ENCODE measurements around the gene ABCB9.

ABCB9 gene

GRCh38 chr12:122989874-122990419 lies 23.7 kb upstream of the ABCB9 start:
- Histone ChIP-seq H3K9me3 (no peaks in the 10 kb centered on the region), H3K4me3 (ENCODE audit: low read depth in 1 of 2, low read length in 1 of 2) (no peak overlapping the region), H3K36me3 (no peaks in the 10 kb centered on the region), H3K27me3 (no peaks in the 10 kb centered on the region), H3K27ac (no peak overlapping the region), H3K4me1 (ENCODE audit: control insufficient read depth in 1 of 2, insufficient read depth in 1 of 2, low read depth in 1 of 2, low read length in 1 of 2) (peaks cover 0 to 5% of the 10 kb centered on the region in 2 experiments)
- TF ChIP-seq, protein P1, sequence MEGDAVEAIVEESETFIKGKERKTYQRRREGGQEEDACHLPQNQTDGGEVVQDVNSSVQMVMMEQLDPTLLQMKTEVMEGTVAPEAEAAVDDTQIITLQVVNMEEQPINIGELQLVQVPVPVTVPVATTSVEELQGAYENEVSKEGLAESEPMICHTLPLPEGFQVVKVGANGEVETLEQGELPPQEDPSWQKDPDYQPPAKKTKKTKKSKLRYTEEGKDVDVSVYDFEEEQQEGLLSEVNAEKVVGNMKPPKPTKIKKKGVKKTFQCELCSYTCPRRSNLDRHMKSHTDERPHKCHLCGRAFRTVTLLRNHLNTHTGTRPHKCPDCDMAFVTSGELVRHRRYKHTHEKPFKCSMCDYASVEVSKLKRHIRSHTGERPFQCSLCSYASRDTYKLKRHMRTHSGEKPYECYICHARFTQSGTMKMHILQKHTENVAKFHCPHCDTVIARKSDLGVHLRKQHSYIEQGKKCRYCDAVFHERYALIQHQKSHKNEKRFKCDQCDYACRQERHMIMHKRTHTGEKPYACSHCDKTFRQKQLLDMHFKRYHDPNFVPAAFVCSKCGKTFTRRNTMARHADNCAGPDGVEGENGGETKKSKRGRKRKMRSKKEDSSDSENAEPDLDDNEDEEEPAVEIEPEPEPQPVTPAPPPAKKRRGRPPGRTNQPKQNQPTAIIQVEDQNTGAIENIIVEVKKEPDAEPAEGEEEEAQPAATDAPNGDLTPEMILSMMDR (IDR thresholded peaks at IDR 0.05): no peak

DNA sequence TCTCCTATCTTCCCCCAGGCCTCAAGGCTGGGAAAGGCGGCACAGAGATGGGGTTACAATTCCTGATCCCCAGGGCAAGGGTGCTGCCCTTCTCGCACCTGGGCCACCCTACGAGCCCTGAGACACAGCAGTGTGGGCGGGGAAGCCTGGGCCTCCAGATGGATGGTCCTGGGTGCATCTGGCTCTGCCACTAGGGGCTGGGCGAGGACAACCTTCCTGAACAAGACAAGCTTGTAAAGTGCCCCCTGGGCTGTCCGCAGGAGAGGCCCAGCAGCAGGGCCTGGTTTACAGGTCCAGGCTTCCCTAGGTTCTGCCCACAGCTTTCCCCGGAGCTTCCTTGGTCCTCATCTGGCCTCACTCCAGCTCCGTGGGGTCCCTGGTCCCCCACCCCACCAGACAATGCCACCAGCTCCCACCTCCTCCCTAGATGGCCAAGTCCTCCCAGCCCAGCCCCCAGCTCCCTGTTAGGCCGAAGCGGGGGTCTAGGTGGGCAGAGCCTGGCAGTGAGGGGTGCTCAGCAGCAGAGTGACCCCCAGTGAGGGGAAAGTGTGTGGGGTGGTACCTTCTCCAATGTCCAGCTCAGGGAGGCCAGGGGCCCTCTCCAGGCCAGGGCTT lies 23.1 kb upstream of the ABCB9 start:
- H3K4me3 ChIP-seq (ENCODE audit: low read depth in 1 of 2, low read length in 1 of 2): no peak overlapping the region
- H3K36me3 ChIP-seq: no peaks in the 10 kb centered on the region
- H3K9me3 ChIP-seq: no peaks in the 10 kb centered on the region
- TF ChIP-seq, protein P1 (IDR thresholded peaks at IDR 0.05): no peak
- H3K27ac ChIP-seq: no peak overlapping the region
- no peaks in the 10 kb centered on the region for H3K27me3 ChIP-seq
- H3K4me1 ChIP-seq (ENCODE audit: control insufficient read depth in 1 of 2, insufficient read depth in 1 of 2, low read depth in 1 of 2, low read length in 1 of 2): peaks cover 6 to 11% of the 10 kb centered on the region in 2 experiments

DNA sequence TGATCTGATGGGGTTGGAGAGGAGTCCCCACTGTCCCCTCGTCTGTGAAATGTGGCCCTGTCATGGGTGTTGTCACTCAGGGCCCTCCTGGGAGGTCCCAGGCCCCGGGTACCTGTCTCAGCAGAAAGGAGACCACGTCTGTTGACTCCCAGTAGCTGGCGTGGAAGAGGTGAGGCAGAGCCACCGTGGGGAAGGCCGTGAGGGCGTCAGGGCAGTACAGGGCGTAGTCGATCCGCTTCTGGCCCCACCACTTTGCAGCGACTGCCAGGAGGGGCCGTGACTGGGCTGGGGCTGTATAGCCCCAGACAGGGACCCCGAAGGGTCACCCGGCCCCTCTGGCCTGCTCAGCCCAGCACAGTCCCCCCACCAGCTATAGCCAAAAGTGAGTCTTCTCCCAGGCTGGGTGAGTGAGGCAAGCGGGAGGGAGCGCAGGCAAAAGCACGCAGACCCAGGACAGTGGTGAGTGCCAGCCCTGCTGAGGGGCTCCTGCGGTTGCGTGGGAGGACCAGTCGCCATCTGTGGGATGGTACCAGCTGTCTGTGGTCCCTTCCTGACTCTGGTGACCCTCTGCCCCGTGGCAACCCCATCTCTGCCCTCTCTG lies 22.4 kb upstream of the ABCB9 start:
- H3K9me3 ChIP-seq: no peaks in the 10 kb centered on the region
- no peak overlapping the region for H3K27ac ChIP-seq
- TF ChIP-seq, protein P1 (IDR thresholded peaks at IDR 0.05): no peak
- H3K27me3 ChIP-seq: no peaks in the 10 kb centered on the region
- H3K36me3 ChIP-seq: no peaks in the 10 kb centered on the region
- peaks cover 12 to 18% of the 10 kb centered on the region in 2 experiments for H3K4me1 ChIP-seq (ENCODE audit: control insufficient read depth in 1 of 2, insufficient read depth in 1 of 2, low read depth in 1 of 2, low read length in 1 of 2)
- H3K4me3 ChIP-seq (ENCODE audit: low read depth in 1 of 2, low read length in 1 of 2): no peak overlapping the region

DNA sequence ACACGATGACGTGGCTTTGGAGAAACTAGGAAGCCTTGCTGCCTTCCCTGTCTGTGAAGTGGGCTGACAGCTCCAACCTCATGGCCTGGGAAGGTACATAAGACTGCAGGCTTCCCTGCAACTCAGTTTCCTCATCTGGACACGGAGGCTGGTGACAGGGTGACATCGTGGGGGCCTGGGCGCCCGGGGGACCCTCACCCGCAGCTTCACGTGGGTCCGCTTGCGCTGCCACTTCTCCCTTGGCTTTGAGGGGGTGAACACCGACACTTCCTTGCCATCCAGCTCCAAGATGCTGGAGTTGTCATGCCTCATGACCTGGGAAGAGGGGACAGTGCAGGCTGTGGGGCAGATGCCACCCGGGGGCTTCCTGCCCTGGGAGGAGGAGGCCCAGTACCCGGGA lies 21.8 kb upstream of the ABCB9 start:
- H3K9me3 ChIP-seq: no peaks in the 10 kb centered on the region
- H3K4me1 ChIP-seq (ENCODE audit: control insufficient read depth in 1 of 2, insufficient read depth in 1 of 2, low read depth in 1 of 2, low read length in 1 of 2): peaks cover 18 to 24% of the 10 kb centered on the region in 2 experiments
- no peak overlapping the region for H3K4me3 ChIP-seq (ENCODE audit: low read depth in 1 of 2, low read length in 1 of 2)
- H3K27me3 ChIP-seq: no peaks in the 10 kb centered on the region
- H3K36me3 ChIP-seq: peaks cover 5% of the 10 kb centered on the region
- H3K27ac ChIP-seq: no peak overlapping the region
- TF ChIP-seq, protein P1 (IDR thresholded peaks at IDR 0.05): no peak

DNA sequence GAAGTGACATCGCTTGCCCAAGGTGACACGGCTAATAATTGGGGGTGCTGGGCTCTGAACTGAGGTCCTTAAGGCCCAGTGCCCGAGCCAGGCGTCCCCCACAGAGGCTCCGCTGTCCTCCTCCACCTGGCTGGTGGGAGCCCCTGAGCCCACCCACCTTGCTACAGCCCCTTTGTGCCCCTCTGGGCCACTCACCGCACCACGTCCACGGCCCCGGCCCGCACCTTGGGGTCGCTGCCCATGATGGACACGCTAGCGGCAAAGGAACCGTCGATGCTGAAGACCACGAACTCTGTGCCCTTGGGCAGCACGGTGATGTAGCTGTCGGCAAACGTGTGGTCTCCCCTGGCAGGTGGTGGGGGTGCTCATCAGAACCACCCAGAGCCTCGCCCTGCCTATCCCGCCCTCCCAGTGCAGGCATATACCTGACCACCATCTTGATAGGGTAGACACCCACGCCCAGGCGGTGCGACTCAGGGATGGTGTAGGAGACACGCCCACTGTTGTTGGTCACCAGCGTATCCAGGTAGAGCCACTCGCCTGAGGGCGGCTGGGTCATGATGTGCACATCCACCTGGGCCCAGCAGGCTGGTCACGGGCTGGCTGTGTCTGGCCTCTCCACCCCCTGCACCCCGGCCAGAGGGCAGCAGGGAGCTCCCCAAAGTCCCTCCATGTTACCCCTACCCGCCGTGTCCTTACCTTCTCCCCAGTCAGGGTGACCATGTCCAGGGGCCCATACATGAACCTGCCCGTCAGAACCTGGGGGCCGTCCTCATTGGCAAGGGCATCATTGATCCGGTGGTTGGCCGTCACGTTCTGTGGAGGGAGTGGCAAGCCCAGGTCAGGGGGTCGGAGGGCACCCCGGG lies 21.1 kb upstream of the ABCB9 start:
- H3K36me3 ChIP-seq: peaks cover 12% of the 10 kb centered on the region
- H3K4me1 ChIP-seq (ENCODE audit: control insufficient read depth in 1 of 2, insufficient read depth in 1 of 2, low read depth in 1 of 2, low read length in 1 of 2): peaks cover 21 to 32% of the 10 kb centered on the region in 2 experiments
- no peak overlapping the region for H3K27ac ChIP-seq
- TF ChIP-seq, protein P1 (IDR thresholded peaks at IDR 0.05): no peak
- no peak overlapping the region for H3K4me3 ChIP-seq (ENCODE audit: low read depth in 1 of 2, low read length in 1 of 2)
- H3K9me3 ChIP-seq: no peaks in the 10 kb centered on the region
- H3K27me3 ChIP-seq: no peaks in the 10 kb centered on the region

Measured in neutrophil (primary cell).